ENCODE data around the gene NTM. TPM values are rescaled to one million over a fixed set of nuclear protein-coding genes. Genes with fewer than 3 reads are reported as not detected.

Gene NTM
- total and polyA plus RNA-seq, 2 donors (not counting 1 experiment from before 2014, with no cell fraction given), result 12.3 to 28.6 TPM

- DNase-seq (ENCODE audit: low read depth in 2 of 2), result no peak
- Histone ChIP-seq H3K4me1 (ENCODE audit: control insufficient read depth, extremely low read depth, insufficient read depth, low read length) (no peaks in the 10 kb centered on the region), H3K79me2 (ENCODE audit: control insufficient read depth, insufficient read depth, low read length) (no peaks in the 10 kb centered on the region), H3K9me3 (ENCODE audit: control insufficient read depth, insufficient read depth, low read depth, low read length) (no peaks in the 10 kb centered on the region), H2AFZ (ENCODE audit: low read length) (no peak overlapping the region), H3K27me3 (ENCODE audit: control insufficient read depth, insufficient read depth, low read length) (no peaks in the 10 kb centered on the region), H4K20me1 (ENCODE audit: control insufficient read depth, extremely low read depth, insufficient read depth, low read length) (no peaks in the 10 kb centered on the region), H3K9ac (ENCODE audit: insufficient read depth, low read length) (no peak overlapping the region), H3K27ac (ENCODE audit: insufficient read depth, low read length) (no peak overlapping the region), H3K4me2 (ENCODE audit: extremely low read depth, insufficient read depth, low read length) (no peak overlapping the region), H3K36me3 (ENCODE audit: control insufficient read depth, insufficient read depth, low read length) (no peaks in the 10 kb centered on the region), H3K4me3 (replicated peaks in 1 of 4; ENCODE audit: control extremely low read depth in 1 of 4, insufficient read depth in 1 of 4, low read depth in 3 of 4, low read length in 4 of 4) (no peak overlapping the region)
- TF ChIP-seq CTCF (conservative IDR thresholded peaks at IDR 0.05 in 1 of 2, IDR thresholded peaks at IDR 0.05 in 1 of 2; ENCODE audit: low read depth in 1 of 2, low read length in 2 of 2), result no peak
- no peak for TF ChIP-seq EZH2 (IDR thresholded peaks at IDR 0.05; ENCODE audit: low read length, missing control alignments)
Measured at GRCh38 chr11:131447898-131448297, 77.5 kb downstream of the NTM start.

- no peaks in the 10 kb centered on the region for H3K9me3 ChIP-seq (ENCODE audit: control insufficient read depth, insufficient read depth, low read depth, low read length)
- no peak overlapping the region for H2AFZ ChIP-seq (ENCODE audit: low read length)
- no peak for TF ChIP-seq CTCF (conservative IDR thresholded peaks at IDR 0.05 in 1 of 2, IDR thresholded peaks at IDR 0.05 in 1 of 2; ENCODE audit: low read depth in 1 of 2, low read length in 2 of 2)
- TF ChIP-seq EZH2 (IDR thresholded peaks at IDR 0.05; ENCODE audit: low read length, missing control alignments), result no peak
- no peaks in the 10 kb centered on the region for H4K20me1 ChIP-seq (ENCODE audit: control insufficient read depth, extremely low read depth, insufficient read depth, low read length)
- H3K9ac ChIP-seq (ENCODE audit: insufficient read depth, low read length), result no peak overlapping the region
- no peak overlapping the region for H3K4me3 ChIP-seq (replicated peaks in 1 of 4; ENCODE audit: control extremely low read depth in 1 of 4, insufficient read depth in 1 of 4, low read depth in 3 of 4, low read length in 4 of 4)
- no peak overlapping the region for H3K27ac ChIP-seq (ENCODE audit: insufficient read depth, low read length)
- H3K4me2 ChIP-seq (ENCODE audit: extremely low read depth, insufficient read depth, low read length), result no peak overlapping the region
- no peaks in the 10 kb centered on the region for H3K4me1 ChIP-seq (ENCODE audit: control insufficient read depth, extremely low read depth, insufficient read depth, low read length)
- no peaks in the 10 kb centered on the region for H3K79me2 ChIP-seq (ENCODE audit: control insufficient read depth, insufficient read depth, low read length)
- H3K27me3 ChIP-seq (ENCODE audit: control insufficient read depth, insufficient read depth, low read length), result no peaks in the 10 kb centered on the region
- H3K36me3 ChIP-seq (ENCODE audit: control insufficient read depth, insufficient read depth, low read length), result no peaks in the 10 kb centered on the region
- DNase-seq (ENCODE audit: low read depth in 2 of 2), result no peak
Measured at GRCh38 chr11:131449036-131450019, 78.9 kb downstream of the NTM start.

GRCh38 chr11:131454490-131454889, 84.1 kb downstream of the NTM start:
- TF ChIP-seq EZH2 (IDR thresholded peaks at IDR 0.05; ENCODE audit: low read length, missing control alignments) (no peak), CTCF (conservative IDR thresholded peaks at IDR 0.05 in 1 of 2, IDR thresholded peaks at IDR 0.05 in 1 of 2; ENCODE audit: low read depth in 1 of 2, low read length in 2 of 2) (no peak)
- Histone ChIP-seq H4K20me1 (ENCODE audit: control insufficient read depth, extremely low read depth, insufficient read depth, low read length) (no peaks in the 10 kb centered on the region), H3K27ac (ENCODE audit: insufficient read depth, low read length) (no peak overlapping the region), H3K36me3 (ENCODE audit: control insufficient read depth, insufficient read depth, low read length) (no peaks in the 10 kb centered on the region), H3K4me2 (ENCODE audit: extremely low read depth, insufficient read depth, low read length) (no peak overlapping the region), H2AFZ (ENCODE audit: low read length) (no peak overlapping the region), H3K9ac (ENCODE audit: insufficient read depth, low read length) (no peak overlapping the region), H3K4me1 (ENCODE audit: control insufficient read depth, extremely low read depth, insufficient read depth, low read length) (no peaks in the 10 kb centered on the region), H3K79me2 (ENCODE audit: control insufficient read depth, insufficient read depth, low read length) (no peaks in the 10 kb centered on the region), H3K9me3 (ENCODE audit: control insufficient read depth, insufficient read depth, low read depth, low read length) (no peaks in the 10 kb centered on the region), H3K4me3 (replicated peaks in 1 of 4; ENCODE audit: control extremely low read depth in 1 of 4, insufficient read depth in 1 of 4, low read depth in 3 of 4, low read length in 4 of 4) (no peak overlapping the region), H3K27me3 (ENCODE audit: control insufficient read depth, insufficient read depth, low read length) (no peaks in the 10 kb centered on the region)
- DNase-seq (ENCODE audit: low read depth in 2 of 2), result no peak
